ENCODE results near the gene E2F6. TPM values are rescaled to one million over a fixed set of nuclear protein-coding genes. Genes with fewer than 3 reads are reported as not detected.

Gene E2F6
- total and polyA plus RNA-seq, 2 of the 13 experiments (the other 11 are each of a cell fraction or from before 2014, with no cell fraction given): 27.3 to 36.0 TPM

DNA sequence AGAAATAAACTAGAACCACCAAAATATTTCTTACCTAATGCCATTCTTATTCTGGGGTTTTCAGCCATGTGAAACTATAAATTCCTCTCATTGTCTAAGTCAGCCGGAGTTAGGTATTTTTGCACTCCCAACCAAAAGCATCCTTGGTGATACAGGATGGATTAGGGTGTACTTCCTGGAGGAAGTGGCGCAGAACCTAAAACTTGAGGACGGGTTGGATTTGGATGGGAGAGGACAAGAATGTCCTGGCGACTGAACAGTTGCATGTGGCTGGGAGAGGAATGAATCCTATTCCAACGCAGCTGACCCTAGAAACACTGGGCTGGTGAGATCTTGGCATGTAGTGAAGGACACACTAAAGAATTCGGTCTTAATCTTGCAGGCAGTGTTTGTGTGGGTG is 58.5 kb downstream of the E2F6 start:
- H3K4me2 ChIP-seq (ENCODE audit: low read depth, low read length): no peak overlapping the region
- no peaks in the 10 kb centered on the region for H3K27me3 ChIP-seq (ENCODE audit: control insufficient read depth in 1 of 2, insufficient read depth in 2 of 2, low read length in 2 of 2)
- ChIA-PET CTCF (ENCODE audit: low intra/inter-chr PET ratio, low total read pairs) (no interaction called here), POLR2A (interaction anchor here (2.0 kb wide), 1 partner anchor 63 kb away, joined by 10 read pairs; the partner anchor contains the start of gene ROCK2)
- H4K20me1 ChIP-seq (ENCODE audit: insufficient read depth, low read length): no peaks in the 10 kb centered on the region
- no peak overlapping the region for H2AFZ ChIP-seq (ENCODE audit: low read length)
- no peaks in the 10 kb centered on the region for H3K36me3 ChIP-seq (replicated peaks in 1 of 2; ENCODE audit: control insufficient read depth in 1 of 2, insufficient read depth in 2 of 2, low read length in 2 of 2)
- in situ Hi-C loops (cut with HindIII; ENCODE audit: extremely low pct_ligation_motif_present, low pct_unique_long_range_greater_than_20kb): loop anchor here (5.0 kb wide), 1 partner anchor 170 kb away; no protein-coding TSS in a partner anchor
- no peak overlapping the region for H3K27ac ChIP-seq (ENCODE audit: extremely low read length, insufficient read depth, low read length)
- H3K4me1 ChIP-seq (ENCODE audit: insufficient read depth, low read length): peaks cover 68% of the 10 kb centered on the region
- H3K4me3 ChIP-seq (replicated peaks in 1 of 3; ENCODE audit: insufficient read depth in 1 of 3, low read depth in 2 of 3, low read length in 3 of 3): no peak overlapping the region
- no peak for FAIRE-seq
- ATAC-seq: no peak
- H3K9me3 ChIP-seq (ENCODE audit: low read length): no peaks in the 10 kb centered on the region
- intact Hi-C loops (cut with micrococcal nuclease; ENCODE audit: unreplicated experiment): no loop called here
- H3K79me2 ChIP-seq (ENCODE audit: insufficient read depth, low read length): no peaks in the 10 kb centered on the region
- WGBS (ENCODE audit: low lambda C conversion rate): 81% methylated on average over 6 of the region's 6 CpGs
- TF ChIP-seq ZNF660 (CRISPR knock-in tag; IDR thresholded peaks at IDR 0.05; ENCODE audit: borderline replicate concordance, low read depth) (no peak), ZNF441 (CRISPR knock-in tag; IDR thresholded peaks at IDR 0.05; ENCODE audit: borderline replicate concordance) (no peak), TMF1 (CRISPR knock-in tag; IDR thresholded peaks at IDR 0.05; ENCODE audit: low read depth) (no peak)
- TF ChIP-seq, protein P1, sequence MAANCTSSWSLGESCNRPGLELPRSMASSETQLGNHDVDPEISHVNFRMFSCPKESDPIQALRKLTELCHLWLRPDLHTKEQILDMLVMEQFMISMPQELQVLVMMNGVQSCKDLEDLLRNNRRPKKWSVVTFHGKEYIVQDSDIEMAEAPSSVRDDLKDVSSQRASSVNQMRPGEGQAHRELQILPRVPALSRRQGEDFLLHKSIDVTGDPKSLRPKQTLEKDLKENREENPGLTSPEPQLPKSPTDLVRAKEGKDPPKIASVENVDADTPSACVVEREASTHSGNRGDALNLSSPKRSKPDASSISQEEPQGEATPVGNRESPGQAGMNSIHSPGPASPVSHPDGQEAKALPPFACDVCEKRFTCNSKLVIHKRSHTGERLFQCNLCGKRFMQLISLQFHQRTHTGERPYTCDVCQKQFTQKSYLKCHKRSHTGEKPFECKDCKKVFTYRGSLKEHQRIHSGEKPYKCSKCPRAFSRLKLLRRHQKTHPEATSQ (CRISPR knock-in tag; IDR thresholded peaks at IDR 0.05; ENCODE audit: borderline replicate concordance): no peak
- BruUV-seq (replicated peaks): no TSS peak
- no peak overlapping the region for H3K9ac ChIP-seq (ENCODE audit: insufficient read depth, low read depth, low read length)
- no peak for DNase-seq (ENCODE audit: low spot score)

DNA sequence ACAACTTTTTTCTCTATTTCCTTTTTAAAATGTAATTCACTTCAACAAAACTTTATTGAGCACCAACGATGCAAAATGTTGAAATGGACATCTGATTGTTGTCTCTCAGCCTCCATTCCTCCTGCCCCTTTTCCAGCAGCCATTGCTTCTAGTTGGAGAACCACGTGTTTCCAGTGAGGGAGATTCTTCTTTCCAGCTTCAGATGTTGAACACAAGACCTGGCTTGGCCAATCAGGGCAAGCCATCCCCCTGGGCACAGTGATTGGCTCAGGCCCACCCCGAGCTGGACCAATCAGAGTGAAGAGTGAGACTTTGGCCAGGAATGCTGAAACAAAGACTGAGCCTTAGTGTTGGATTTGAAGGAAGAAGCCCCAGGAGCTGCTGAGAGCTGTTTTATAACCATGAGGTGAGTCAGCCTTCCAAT is 59.0 kb downstream of the E2F6 start:
- in situ Hi-C loops (cut with HindIII; ENCODE audit: extremely low pct_ligation_motif_present, low pct_unique_long_range_greater_than_20kb): loop anchor here (5.0 kb wide), 1 partner anchor 170 kb away; no protein-coding TSS in a partner anchor
- peaks cover 64% of the 10 kb centered on the region for H3K4me1 ChIP-seq (ENCODE audit: insufficient read depth, low read length)
- TF ChIP-seq, protein P2, sequence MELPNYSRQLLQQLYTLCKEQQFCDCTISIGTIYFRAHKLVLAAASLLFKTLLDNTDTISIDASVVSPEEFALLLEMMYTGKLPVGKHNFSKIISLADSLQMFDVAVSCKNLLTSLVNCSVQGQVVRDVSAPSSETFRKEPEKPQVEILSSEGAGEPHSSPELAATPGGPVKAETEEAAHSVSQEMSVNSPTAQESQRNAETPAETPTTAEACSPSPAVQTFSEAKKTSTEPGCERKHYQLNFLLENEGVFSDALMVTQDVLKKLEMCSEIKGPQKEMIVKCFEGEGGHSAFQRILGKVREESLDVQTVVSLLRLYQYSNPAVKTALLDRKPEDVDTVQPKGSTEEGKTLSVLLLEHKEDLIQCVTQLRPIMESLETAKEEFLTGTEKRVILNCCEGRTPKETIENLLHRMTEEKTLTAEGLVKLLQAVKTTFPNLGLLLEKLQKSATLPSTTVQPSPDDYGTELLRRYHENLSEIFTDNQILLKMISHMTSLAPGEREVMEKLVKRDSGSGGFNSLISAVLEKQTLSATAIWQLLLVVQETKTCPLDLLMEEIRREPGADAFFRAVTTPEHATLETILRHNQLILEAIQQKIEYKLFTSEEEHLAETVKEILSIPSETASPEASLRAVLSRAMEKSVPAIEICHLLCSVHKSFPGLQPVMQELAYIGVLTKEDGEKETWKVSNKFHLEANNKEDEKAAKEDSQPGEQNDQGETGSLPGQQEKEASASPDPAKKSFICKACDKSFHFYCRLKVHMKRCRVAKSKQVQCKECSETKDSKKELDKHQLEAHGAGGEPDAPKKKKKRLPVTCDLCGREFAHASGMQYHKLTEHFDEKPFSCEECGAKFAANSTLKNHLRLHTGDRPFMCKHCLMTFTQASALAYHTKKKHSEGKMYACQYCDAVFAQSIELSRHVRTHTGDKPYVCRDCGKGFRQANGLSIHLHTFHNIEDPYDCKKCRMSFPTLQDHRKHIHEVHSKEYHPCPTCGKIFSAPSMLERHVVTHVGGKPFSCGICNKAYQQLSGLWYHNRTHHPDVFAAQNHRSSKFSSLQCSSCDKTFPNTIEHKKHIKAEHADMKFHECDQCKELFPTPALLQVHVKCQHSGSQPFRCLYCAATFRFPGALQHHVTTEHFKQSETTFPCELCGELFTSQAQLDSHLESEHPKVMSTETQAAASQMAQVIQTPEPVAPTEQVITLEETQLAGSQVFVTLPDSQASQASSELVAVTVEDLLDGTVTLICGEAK (IDR thresholded peaks at IDR 0.05): peak; percentile 82
- TF ChIP-seq, protein P2 (CRISPR knock-in tag; IDR thresholded peaks at IDR 0.05): peak; percentile 96
- no peak for TF ChIP-seq ZNF556 (CRISPR knock-in tag; IDR thresholded peaks at IDR 0.05; ENCODE audit: borderline replicate concordance)
- TF ChIP-seq NFYC (CRISPR knock-in tag; IDR thresholded peaks at IDR 0.05): peak; percentile 84

More for the DNA sequence above, 59.0 kb downstream of the E2F6 start:
- Histone ChIP-seq H3K4me2 (ENCODE audit: low read depth, low read length) (no peak overlapping the region), H4K20me1 (ENCODE audit: insufficient read depth, low read length) (no peaks in the 10 kb centered on the region), H3K4me3 (replicated peaks in 1 of 3; ENCODE audit: insufficient read depth in 1 of 3, low read depth in 2 of 3, low read length in 3 of 3) (no peak overlapping the region), H3K9ac (ENCODE audit: insufficient read depth, low read depth, low read length) (no peak overlapping the region), H3K36me3 (replicated peaks in 1 of 2; ENCODE audit: control insufficient read depth in 1 of 2, insufficient read depth in 2 of 2, low read length in 2 of 2) (no peaks in the 10 kb centered on the region), H3K9me3 (ENCODE audit: low read length) (no peaks in the 10 kb centered on the region), H3K79me2 (ENCODE audit: insufficient read depth, low read length) (no peaks in the 10 kb centered on the region), H3K27me3 (ENCODE audit: control insufficient read depth in 1 of 2, insufficient read depth in 2 of 2, low read length in 2 of 2) (no peaks in the 10 kb centered on the region), H3K27ac (ENCODE audit: extremely low read length, insufficient read depth, low read length) (no peak overlapping the region), H2AFZ (ENCODE audit: low read length) (no peak overlapping the region)
- 48% methylated on average over 3 of the region's 3 CpGs for WGBS (ENCODE audit: low lambda C conversion rate)
- DNase-seq (ENCODE audit: low spot score): no peak
- no peak for ATAC-seq
- POLR2A ChIA-PET: interaction anchor here (2.0 kb wide), 1 partner anchor 63 kb away, joined by 10 read pairs; the partner anchor contains the start of gene ROCK2
- FAIRE-seq: no peak
- BruUV-seq (replicated peaks): no TSS peak
- CTCF ChIA-PET (ENCODE audit: low intra/inter-chr PET ratio, low total read pairs): no interaction called here
- intact Hi-C loops (cut with micrococcal nuclease; ENCODE audit: unreplicated experiment): no loop called here

Data from HepG2 (cell line).